Spleen (tissue), 7 donors: Measurements from ENCODE around the gene ANKRD2.

Experiments used
- POLR2A ChIP-seq, 3 donors: fragments of 450-650 bp; IDR thresholded peaks; one replicate each; pipeline ENCODE4 v1.5.1; 2017; ENCODE audit warnings: antibody characterized with exemption in 3 of 3, mild to moderate bottlenecking in 1 of 3
- TF ChIP-seq, protein P1 (sequence below), 11 experiments: fragments of 200-600 bp in 7 of 11; fragments of 450-650 bp in 4 of 11; sonication (generic) in 4 of 11; IDR thresholded peaks in 8 of 11; conservative IDR thresholded peaks in 3 of 11; 1 replicate in 7 of 11; 2 replicates in 4 of 11; pipeline versions ENCODE4 v1.4.0 to v1.8.0; 2016 to 2021; ENCODE audit warnings: antibody characterized with exemption in 11 of 11, inconsistent platforms in 4 of 11, mild to moderate bottlenecking in 1 of 11
- donor health status: DM: no; HTN: no; CAD: no; lungs with moderate emphysema.
- donor health status: DM: no; HTN: no; CAD: no.
- donor health status: DM: no; HTN: no; CAD: no.

GRCh38 chr10:97564776-97565175 is 7.8 kb upstream of the ANKRD2 start:
- TF ChIP-seq, protein P1, sequence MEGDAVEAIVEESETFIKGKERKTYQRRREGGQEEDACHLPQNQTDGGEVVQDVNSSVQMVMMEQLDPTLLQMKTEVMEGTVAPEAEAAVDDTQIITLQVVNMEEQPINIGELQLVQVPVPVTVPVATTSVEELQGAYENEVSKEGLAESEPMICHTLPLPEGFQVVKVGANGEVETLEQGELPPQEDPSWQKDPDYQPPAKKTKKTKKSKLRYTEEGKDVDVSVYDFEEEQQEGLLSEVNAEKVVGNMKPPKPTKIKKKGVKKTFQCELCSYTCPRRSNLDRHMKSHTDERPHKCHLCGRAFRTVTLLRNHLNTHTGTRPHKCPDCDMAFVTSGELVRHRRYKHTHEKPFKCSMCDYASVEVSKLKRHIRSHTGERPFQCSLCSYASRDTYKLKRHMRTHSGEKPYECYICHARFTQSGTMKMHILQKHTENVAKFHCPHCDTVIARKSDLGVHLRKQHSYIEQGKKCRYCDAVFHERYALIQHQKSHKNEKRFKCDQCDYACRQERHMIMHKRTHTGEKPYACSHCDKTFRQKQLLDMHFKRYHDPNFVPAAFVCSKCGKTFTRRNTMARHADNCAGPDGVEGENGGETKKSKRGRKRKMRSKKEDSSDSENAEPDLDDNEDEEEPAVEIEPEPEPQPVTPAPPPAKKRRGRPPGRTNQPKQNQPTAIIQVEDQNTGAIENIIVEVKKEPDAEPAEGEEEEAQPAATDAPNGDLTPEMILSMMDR (IDR thresholded peaks at IDR 0.05 in 8 of 11, conservative IDR thresholded peaks at IDR 0.05 in 3 of 11) = no peak
- no peak for TF ChIP-seq POLR2A (IDR thresholded peaks at IDR 0.05)
